Measurements from ENCODE around the gene RPL9. TPM values are rescaled to one million over a fixed set of nuclear protein-coding genes. Genes with fewer than 3 reads are reported as not detected.
"Not testable (repeated sequence)": the region's sequence is repeated elsewhere in the genome, so short reads cannot be mapped to it uniquely, and the experiment has no call there.

The RPL9 gene
- total and polyA plus RNA-seq, 8 donors: 634 to 2,388 (median 1,207) TPM

GRCh38 chr4:39427520-39428114 is 31.1 kb downstream of the RPL9 start:
- TF ChIP-seq CTCF (IDR thresholded peaks at IDR 0.05): no peak
- H3K4me1 ChIP-seq: no peaks in the 10 kb centered on the region
- no peaks in the 10 kb centered on the region for H3K9me3 ChIP-seq
- intact Hi-C loops (cut with DNase I): no loop called here
- ATAC-seq (peak; percentile 81), DNase-seq (no peak)
- H3K27me3 ChIP-seq: no peaks in the 10 kb centered on the region
- no peak overlapping the region for H3K4me3 ChIP-seq
- no peak overlapping the region for H3K27ac ChIP-seq
- no peaks in the 10 kb centered on the region for H3K36me3 ChIP-seq

- no peak for TF ChIP-seq CTCF (IDR thresholded peaks at IDR 0.05)
- no peak overlapping the region for H3K27ac ChIP-seq
- intact Hi-C loops (cut with DNase I): no loop called here
- DNase-seq (no peak), ATAC-seq (no peak)
- no peaks in the 10 kb centered on the region for H3K27me3 ChIP-seq
- no peak overlapping the region for H3K4me3 ChIP-seq
- H3K36me3 ChIP-seq: no peaks in the 10 kb centered on the region
- H3K9me3 ChIP-seq: no peaks in the 10 kb centered on the region
- H3K4me1 ChIP-seq: no peaks in the 10 kb centered on the region
Observed at GRCh38 chr4:39426728-39427127, 32.0 kb downstream of the RPL9 start.

- not testable (repeated sequence) for H3K4me3 ChIP-seq, DNase-seq, ATAC-seq
Observed at GRCh38 chr4:39425297-39425696, 33.4 kb downstream of the RPL9 start.

GRCh38 chr4:39422247-39422646 is 36.5 kb downstream of the RPL9 start:
- DNase-seq (no peak), ATAC-seq (no peak)
- intact Hi-C loops (cut with DNase I): no loop called here
- no peaks in the 10 kb centered on the region for H3K36me3 ChIP-seq
- no peaks in the 10 kb centered on the region for H3K4me1 ChIP-seq
- no peak overlapping the region for H3K27ac ChIP-seq
- no peaks in the 10 kb centered on the region for H3K27me3 ChIP-seq
- H3K4me3 ChIP-seq: no peak overlapping the region
- H3K9me3 ChIP-seq: no peaks in the 10 kb centered on the region
- no peak for TF ChIP-seq CTCF (IDR thresholded peaks at IDR 0.05)

More at GRCh38 chr4:39425297-39425696, 33.4 kb downstream of the RPL9 start:
- H3K4me1 ChIP-seq; H3K36me3 ChIP-seq; H3K27ac ChIP-seq; intact Hi-C loops (cut with DNase I); H3K9me3 ChIP-seq; H3K27me3 ChIP-seq: not testable (repeated sequence)

GRCh38 chr4:39415678-39416283 is 42.9 kb downstream of the RPL9 start:
- Histone ChIP-seq H3K27ac (no peak overlapping the region), H3K27me3 (no peaks in the 10 kb centered on the region), H3K9me3 (no peaks in the 10 kb centered on the region), H3K36me3 (no peaks in the 10 kb centered on the region), H3K4me1 (no peaks in the 10 kb centered on the region), H3K4me3 (no peak overlapping the region)
- intact Hi-C loops (cut with DNase I): no loop called here
- ATAC-seq (peak; percentile 20), DNase-seq (no peak)
- TF ChIP-seq CTCF (IDR thresholded peaks at IDR 0.05): no peak

GRCh38 chr4:39411561-39411960 is 47.2 kb downstream of the RPL9 start:
- intact Hi-C loops (cut with DNase I); H3K9me3 ChIP-seq; DNase-seq; H3K27me3 ChIP-seq; H3K4me3 ChIP-seq; H3K27ac ChIP-seq; H3K4me1 ChIP-seq; H3K36me3 ChIP-seq; ATAC-seq: not testable (repeated sequence)

Measured in left lung (tissue), 10 donors.